ENCODE measurements around the gene MGRN1. TPM values are rescaled to one million over a fixed set of nuclear protein-coding genes. Genes with fewer than 3 reads are reported as not detected.

The MGRN1 gene
- polyA plus RNA-seq, 1 donor from 2014 or later, result 35.9 TPM

DNA sequence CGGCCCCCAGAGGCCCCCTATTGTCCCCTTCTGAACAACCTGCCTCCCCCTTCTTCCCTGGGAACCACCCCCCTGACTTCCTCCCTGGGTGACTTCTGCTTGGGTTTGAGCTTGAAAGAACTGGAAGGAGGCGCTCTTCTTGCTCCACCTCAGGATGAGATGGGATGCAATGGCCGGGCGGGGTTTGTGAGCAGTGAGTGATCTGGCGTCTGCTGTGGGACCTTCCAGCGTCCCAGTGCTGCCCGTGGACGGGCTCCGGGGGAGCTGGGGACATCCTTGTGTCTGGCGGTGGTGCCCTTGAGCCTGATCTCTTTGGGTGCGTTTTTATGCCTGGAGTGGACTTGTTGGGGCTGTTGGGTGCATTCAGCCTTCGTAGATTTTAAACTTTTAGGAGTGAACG lies 11.6 kb downstream of the MGRN1 start:
- Histone ChIP-seq H3K9me3 (ENCODE audit: low read length) (no peaks in the 10 kb centered on the region), H3F3A (ENCODE audit: insufficient read depth, low read length, poor library complexity, severe bottlenecking) (no peaks in the 10 kb centered on the region), H3K27ac (ENCODE audit: low read length) (no peak overlapping the region), H4K20me1 (ENCODE audit: insufficient read depth) (peaks cover 3% of the 10 kb centered on the region), H3K79me2 (replicated peaks; ENCODE audit: insufficient read depth, low read length) (peaks cover 62% of the 10 kb centered on the region), H3K9ac (ENCODE audit: low read length) (no peak overlapping the region), H2AFZ (ENCODE audit: low read depth, low read length) (no peak overlapping the region), H3K4me3 (ENCODE audit: low read length) (no peak overlapping the region), H3K4me2 (ENCODE audit: low read length) (no peak overlapping the region), H3K27me3 (ENCODE audit: insufficient read depth, low read depth, low read length) (no peaks in the 10 kb centered on the region), H3K9me2 (ENCODE audit: insufficient read depth, low read length) (no peaks in the 10 kb centered on the region), H3K36me3 (ENCODE audit: insufficient read depth, low read length) (no peaks in the 10 kb centered on the region)
- no peak for TF ChIP-seq EZH2 (IDR thresholded peaks at IDR 0.05; ENCODE audit: borderline replicate concordance, insufficient read depth, low read length, poor library complexity, severe bottlenecking)
- TF ChIP-seq, protein P1, sequence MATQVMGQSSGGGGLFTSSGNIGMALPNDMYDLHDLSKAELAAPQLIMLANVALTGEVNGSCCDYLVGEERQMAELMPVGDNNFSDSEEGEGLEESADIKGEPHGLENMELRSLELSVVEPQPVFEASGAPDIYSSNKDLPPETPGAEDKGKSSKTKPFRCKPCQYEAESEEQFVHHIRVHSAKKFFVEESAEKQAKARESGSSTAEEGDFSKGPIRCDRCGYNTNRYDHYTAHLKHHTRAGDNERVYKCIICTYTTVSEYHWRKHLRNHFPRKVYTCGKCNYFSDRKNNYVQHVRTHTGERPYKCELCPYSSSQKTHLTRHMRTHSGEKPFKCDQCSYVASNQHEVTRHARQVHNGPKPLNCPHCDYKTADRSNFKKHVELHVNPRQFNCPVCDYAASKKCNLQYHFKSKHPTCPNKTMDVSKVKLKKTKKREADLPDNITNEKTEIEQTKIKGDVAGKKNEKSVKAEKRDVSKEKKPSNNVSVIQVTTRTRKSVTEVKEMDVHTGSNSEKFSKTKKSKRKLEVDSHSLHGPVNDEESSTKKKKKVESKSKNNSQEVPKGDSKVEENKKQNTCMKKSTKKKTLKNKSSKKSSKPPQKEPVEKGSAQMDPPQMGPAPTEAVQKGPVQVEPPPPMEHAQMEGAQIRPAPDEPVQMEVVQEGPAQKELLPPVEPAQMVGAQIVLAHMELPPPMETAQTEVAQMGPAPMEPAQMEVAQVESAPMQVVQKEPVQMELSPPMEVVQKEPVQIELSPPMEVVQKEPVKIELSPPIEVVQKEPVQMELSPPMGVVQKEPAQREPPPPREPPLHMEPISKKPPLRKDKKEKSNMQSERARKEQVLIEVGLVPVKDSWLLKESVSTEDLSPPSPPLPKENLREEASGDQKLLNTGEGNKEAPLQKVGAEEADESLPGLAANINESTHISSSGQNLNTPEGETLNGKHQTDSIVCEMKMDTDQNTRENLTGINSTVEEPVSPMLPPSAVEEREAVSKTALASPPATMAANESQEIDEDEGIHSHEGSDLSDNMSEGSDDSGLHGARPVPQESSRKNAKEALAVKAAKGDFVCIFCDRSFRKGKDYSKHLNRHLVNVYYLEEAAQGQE (IDR thresholded peaks at IDR 0.05; ENCODE audit: borderline replicate concordance), result no peak
- TF ChIP-seq RAD21 (conservative IDR thresholded peaks at IDR 0.05), result no peak
- no peak for TF ChIP-seq MXI1 (conservative IDR thresholded peaks at IDR 0.05; ENCODE audit: poor library complexity, severe bottlenecking)
- TF ChIP-seq, protein P2, sequence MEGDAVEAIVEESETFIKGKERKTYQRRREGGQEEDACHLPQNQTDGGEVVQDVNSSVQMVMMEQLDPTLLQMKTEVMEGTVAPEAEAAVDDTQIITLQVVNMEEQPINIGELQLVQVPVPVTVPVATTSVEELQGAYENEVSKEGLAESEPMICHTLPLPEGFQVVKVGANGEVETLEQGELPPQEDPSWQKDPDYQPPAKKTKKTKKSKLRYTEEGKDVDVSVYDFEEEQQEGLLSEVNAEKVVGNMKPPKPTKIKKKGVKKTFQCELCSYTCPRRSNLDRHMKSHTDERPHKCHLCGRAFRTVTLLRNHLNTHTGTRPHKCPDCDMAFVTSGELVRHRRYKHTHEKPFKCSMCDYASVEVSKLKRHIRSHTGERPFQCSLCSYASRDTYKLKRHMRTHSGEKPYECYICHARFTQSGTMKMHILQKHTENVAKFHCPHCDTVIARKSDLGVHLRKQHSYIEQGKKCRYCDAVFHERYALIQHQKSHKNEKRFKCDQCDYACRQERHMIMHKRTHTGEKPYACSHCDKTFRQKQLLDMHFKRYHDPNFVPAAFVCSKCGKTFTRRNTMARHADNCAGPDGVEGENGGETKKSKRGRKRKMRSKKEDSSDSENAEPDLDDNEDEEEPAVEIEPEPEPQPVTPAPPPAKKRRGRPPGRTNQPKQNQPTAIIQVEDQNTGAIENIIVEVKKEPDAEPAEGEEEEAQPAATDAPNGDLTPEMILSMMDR (IDR thresholded peaks at IDR 0.05; ENCODE audit: poor library complexity, severe bottlenecking), result no peak
- no peak for TF ChIP-seq TAF1 (IDR thresholded peaks at IDR 0.05; ENCODE audit: low read depth)
- no peak for TF ChIP-seq SMC3 (conservative IDR thresholded peaks at IDR 0.05; ENCODE audit: poor library complexity)
- no peak for TF ChIP-seq EP300 (conservative IDR thresholded peaks at IDR 0.05; ENCODE audit: poor library complexity, severe bottlenecking)
- TF ChIP-seq POLR2AphosphoS5 (IDR thresholded peaks at IDR 0.05), result no peak

DNA sequence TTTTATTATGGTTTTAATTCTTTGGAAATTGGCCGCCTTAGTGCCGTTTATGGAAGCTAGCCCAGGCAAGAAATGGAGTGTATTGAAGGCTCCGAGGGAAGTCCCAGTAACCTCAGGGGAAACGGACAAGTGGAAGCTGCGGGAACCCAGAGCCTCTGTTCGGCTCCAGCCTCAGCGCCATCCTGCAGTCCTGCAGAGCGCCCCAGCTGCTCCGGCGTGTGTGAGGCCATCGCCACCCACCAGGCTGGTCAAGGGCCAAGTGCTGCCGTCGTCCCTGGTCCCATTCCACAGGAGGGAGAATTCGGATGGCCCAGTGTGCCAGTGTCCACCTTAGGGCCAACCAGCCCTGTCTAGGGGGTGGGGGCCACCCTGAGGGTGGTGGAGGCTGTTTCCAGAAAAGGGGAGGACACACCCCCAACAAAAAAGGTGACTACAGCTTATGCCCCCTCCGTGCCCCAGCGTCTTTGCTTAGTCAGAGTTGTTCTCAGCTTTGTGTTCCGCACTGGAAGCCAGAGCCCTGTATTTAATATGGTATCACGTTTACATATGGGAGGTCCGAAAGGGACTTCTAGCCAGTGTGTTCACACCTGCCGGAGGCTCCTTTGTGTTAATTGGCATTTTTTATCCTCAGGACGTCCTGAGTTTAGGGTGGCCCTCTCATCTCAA lies 13.0 kb downstream of the MGRN1 start:
- peaks cover 55% of the 10 kb centered on the region for H3K79me2 ChIP-seq (replicated peaks; ENCODE audit: insufficient read depth, low read length)
- peaks cover 1% of the 10 kb centered on the region for H4K20me1 ChIP-seq (ENCODE audit: insufficient read depth)
- no peaks in the 10 kb centered on the region for H3K9me3 ChIP-seq (ENCODE audit: low read length)
- no peak for TF ChIP-seq MXI1 (conservative IDR thresholded peaks at IDR 0.05; ENCODE audit: poor library complexity, severe bottlenecking)
- no peak for TF ChIP-seq POLR2AphosphoS5 (IDR thresholded peaks at IDR 0.05)
- TF ChIP-seq, protein P1 (IDR thresholded peaks at IDR 0.05; ENCODE audit: borderline replicate concordance), result no peak
- TF ChIP-seq EP300 (conservative IDR thresholded peaks at IDR 0.05; ENCODE audit: poor library complexity, severe bottlenecking), result no peak
- TF ChIP-seq EZH2 (IDR thresholded peaks at IDR 0.05; ENCODE audit: borderline replicate concordance, insufficient read depth, low read length, poor library complexity, severe bottlenecking), result no peak
- TF ChIP-seq RAD21 (conservative IDR thresholded peaks at IDR 0.05), result no peak
- TF ChIP-seq, protein P2 (IDR thresholded peaks at IDR 0.05; ENCODE audit: poor library complexity, severe bottlenecking), result no peak
- no peak for TF ChIP-seq TAF1 (IDR thresholded peaks at IDR 0.05; ENCODE audit: low read depth)
- TF ChIP-seq SMC3 (conservative IDR thresholded peaks at IDR 0.05; ENCODE audit: poor library complexity), result no peak
- no peak overlapping the region for H3K4me2 ChIP-seq (ENCODE audit: low read length)
- no peak overlapping the region for H3K4me3 ChIP-seq (ENCODE audit: low read length)
- no peaks in the 10 kb centered on the region for H3F3A ChIP-seq (ENCODE audit: insufficient read depth, low read length, poor library complexity, severe bottlenecking)
- H3K9ac ChIP-seq (ENCODE audit: low read length), result no peak overlapping the region
- H2AFZ ChIP-seq (ENCODE audit: low read depth, low read length), result no peak overlapping the region
- no peaks in the 10 kb centered on the region for H3K9me2 ChIP-seq (ENCODE audit: insufficient read depth, low read length)
- H3K36me3 ChIP-seq (ENCODE audit: insufficient read depth, low read length), result no peaks in the 10 kb centered on the region
- H3K27ac ChIP-seq (ENCODE audit: low read length), result no peak overlapping the region
- no peaks in the 10 kb centered on the region for H3K27me3 ChIP-seq (ENCODE audit: insufficient read depth, low read depth, low read length)

Measured in neural cell (in vitro differentiated cells).